Hematopoietic multipotent progenitor cell treated with erythropoietin and hydrocortisone succinate and interleukin-3 and kit ligand, for 15 days (in vitro differentiated cells): ENCODE data around the gene SLF1.
A peak's percentile ranks its signal among the peaks of the same experiment; 100 is the strongest.
"Not testable (repeated sequence)": the region's sequence is repeated elsewhere in the genome, so short reads cannot be mapped to it uniquely, and the experiment has no call there.

Experiments used
- DNase-seq: peaks from one replicate; pipeline ENCODE4 v3.0.0-alpha.2; 2015; ENCODE audit warnings: low spot score

SLF1 gene

GRCh38 chr5:94618493-94619328, at the start of gene SLF1, which contains the start of gene KIAA0825:
TSS of gene SLF1 (plus strand) at chr5:94618669. CDS start at chr5:94628811, 10,142 bp downstream.
TSS of gene KIAA0825 (minus strand) at chr5:94618604. CDS start at chr5:94537126, 81,478 bp downstream.
- peak; percentile 78 for DNase-seq

- no peak for DNase-seq
These were observed 47.1 kb upstream of the SLF1 start for GRCh38 chr5:94571415-94571814.

GRCh38 chr5:94573349-94573748, 45.1 kb upstream of the SLF1 start:
- DNase-seq = not testable (repeated sequence)

- no peak for DNase-seq
These were observed 43.3 kb upstream of the SLF1 start for GRCh38 chr5:94575196-94575595.

GRCh38 chr5:94577466-94578245, 40.8 kb upstream of the SLF1 start:
- no peak for DNase-seq

- no peak for DNase-seq
These were observed 23.1 kb upstream of the SLF1 start for GRCh38 chr5:94595281-94595840.

- DNase-seq = peak; percentile 43
These were observed 4.9 kb upstream of the SLF1 start for GRCh38 chr5:94613583-94613982.

GRCh38 chr5:94614156-94614805, 4.2 kb upstream of the SLF1 start:
- no peak for DNase-seq

GRCh38 chr5:94615862-94616261, 2.6 kb upstream of the SLF1 start:
- no peak for DNase-seq

GRCh38 chr5:94618029-94618492, 408 bp upstream of the SLF1 start:
- DNase-seq = peak; percentile 77

- DNase-seq = no peak
These were observed 1.8 kb downstream of the SLF1 start for GRCh38 chr5:94620256-94620655.

GRCh38 chr5:94621763-94622162, 3.3 kb downstream of the SLF1 start:
- DNase-seq = no peak

GRCh38 chr5:94623011-94623410, 4.5 kb downstream of the SLF1 start:
- no peak for DNase-seq

GRCh38 chr5:94623877-94624276, 5.4 kb downstream of the SLF1 start:
- DNase-seq = no peak

GRCh38 chr5:94627191-94627590, 8.7 kb downstream of the SLF1 start:
- DNase-seq = no peak

GRCh38 chr5:94632024-94632423, 13.6 kb downstream of the SLF1 start:
- no peak for DNase-seq

GRCh38 chr5:94640176-94640575, 21.7 kb downstream of the SLF1 start:
- no peak for DNase-seq

- DNase-seq = no peak
These were observed 26.6 kb downstream of the SLF1 start for GRCh38 chr5:94645053-94645452.

- no peak for DNase-seq
These were observed 28.3 kb downstream of the SLF1 start for GRCh38 chr5:94646758-94647157.

GRCh38 chr5:94649874-94650273, 31.4 kb downstream of the SLF1 start:
- no peak for DNase-seq

- DNase-seq = no peak
These were observed 39.8 kb downstream of the SLF1 start for GRCh38 chr5:94658272-94658671.

- DNase-seq = no peak
These were observed 42.0 kb downstream of the SLF1 start for GRCh38 chr5:94660506-94660905.
